PC-3 (cell line): ENCODE data around the gene ANAPC2. TPM values are rescaled to one million over a fixed set of nuclear protein-coding genes. Genes with fewer than 3 reads are reported as not detected.

Source experiments
- ATAC-seq: fragments of 200-7000 bp; cut with Tn5 transposase; 2 replicates; pipeline ENCODE4 v1.9.1; 2020; ENCODE audit warnings: mild to moderate bottlenecking, moderate library complexity
- BruUV-seq: library from RNA; stranded (reverse); fragments of 400-500 nt; replicated peaks from 2 replicates; lab custom pipeline; 2021; lab: Mats Ljungman, UMichigan
- CTCF ChIA-PET: fragments of 300-600 bp; sonication (Branson Sonifier 250); formaldehyde crosslinking; loops from one replicate; lab custom pipeline; 2022; ENCODE audit warnings: antibody characterized with exemption; lab: Charles Lee
- POLR2A ChIA-PET: fragments of 300-600 bp; sonication (Branson Sonifier 250); formaldehyde crosslinking; loops from one replicate; lab custom pipeline; 2022; ENCODE audit warnings: antibody characterized with exemption; ENCODE audit not compliant: unreplicated experiment; lab: Charles Lee
- DNase-seq: peaks from one replicate; pipeline ENCODE4 v3.0.0-alpha.2; 2015
- H2AFZ ChIP-seq: fragments of 300-600 bp; sonication (generic); 2 replicates; pipeline ENCODE4 v1.6.0; 2016; ENCODE audit warnings: antibody characterized with exemption, low read length
- H3F3A ChIP-seq: fragments of 300-600 bp; sonication (generic); one replicate; pipeline ENCODE4 v1.6.0; 2017; ENCODE audit warnings: antibody characterized with exemption, low read length, control low read depth, mild to moderate bottlenecking; ENCODE audit not compliant: unreplicated experiment
- H3K27ac ChIP-seq: fragments of 300-600 bp; sonication (generic); 2 replicates; pipeline ENCODE4 v1.5.1; 2016; ENCODE audit warnings: mild to moderate bottlenecking, low read length
- H3K27me3 ChIP-seq: fragments of 300-600 bp; sonication (generic); 2 replicates; pipeline ENCODE4 v1.6.1; 2016; ENCODE audit warnings: low read length, mixed read lengths
- H3K36me3 ChIP-seq: fragments of 300-600 bp; sonication (generic); 2 replicates; pipeline ENCODE4 v1.6.1; 2016; ENCODE audit warnings: low read depth, mixed run types, low read length, mixed read lengths
- H3K4me1 ChIP-seq: fragments of 300-600 bp; sonication (generic); 2 replicates; pipeline ENCODE4 v1.5.1; 2016; ENCODE audit warnings: low read length; ENCODE audit not compliant: insufficient read depth
- H3K4me2 ChIP-seq: fragments of 300-600 bp; sonication (generic); 2 replicates; pipeline ENCODE4 v1.6.0; 2016; ENCODE audit warnings: low read length
- H3K4me3 ChIP-seq: fragments of 300-600 bp; sonication (generic); 2 replicates; pipeline ENCODE4 v1.5.1; 2016; ENCODE audit warnings: mild to moderate bottlenecking, low read length, mixed read lengths
- H3K79me2 ChIP-seq: fragments of 300-600 bp; sonication (generic); 2 replicates; pipeline ENCODE4 v1.6.1; 2017; ENCODE audit warnings: low read length, mixed read lengths
- H3K9ac ChIP-seq: fragments of 300-600 bp; sonication (generic); 2 replicates; pipeline ENCODE4 v1.6.0; 2016; ENCODE audit warnings: mild to moderate bottlenecking, low read length
- H3K9me2 ChIP-seq: fragments of 300-600 bp; sonication (generic); replicated peaks from 2 replicates; pipeline ENCODE4 v1.6.1; 2016; ENCODE audit warnings: mixed run types, low read length, mixed read lengths
- H3K9me3 ChIP-seq: fragments of 300-600 bp; sonication (generic); 2 replicates; pipeline ENCODE4 v1.6.1; 2016; ENCODE audit warnings: low read length, mixed read lengths
- H4K20me1 ChIP-seq: fragments of 300-600 bp; sonication (generic); 2 replicates; pipeline ENCODE4 v1.6.1; 2016; ENCODE audit warnings: low read length, mixed read lengths
- EZH2 ChIP-seq: fragments of 300-600 bp; sonication (generic); IDR thresholded peaks from one replicate; pipeline ENCODE4 v1.6.1; 2017; ENCODE audit warnings: antibody characterized with exemption, mild to moderate bottlenecking, low read length; ENCODE audit not compliant: unreplicated experiment
- EZH2phosphoT487 ChIP-seq: fragments of 300-600 bp; sonication (generic); IDR thresholded peaks from 2 replicates; pipeline ENCODE4 v1.6.1; 2018; ENCODE audit warnings: mild to moderate bottlenecking, antibody characterized with exemption, low read length, borderline replicate concordance
- intact Hi-C: fragments of 100-400 bp; cut with micrococcal nuclease; formaldehyde crosslinking; loops from 2 replicates; pipeline ENCODE4 v1.9.0; 2023
- total RNA-seq: library from RNA; depleted of rRNA; stranded (reverse); fragments of >200 nt; gene quantifications from 2 replicates; pipeline ENCODE4 v1.2.3, GENCODE V29; 2014
- TF ChIP-seq, protein P1 (sequence below): fragments of 300-600 bp; sonication (generic); conservative IDR thresholded peaks from 2 replicates; pipeline ENCODE4 v1.5.1; 2017; ENCODE audit warnings: antibody characterized with exemption, low read depth, mild to moderate bottlenecking, low read length

ANAPC2 gene
- total RNA-seq, 1 experiment from 2014 or later: 21.6 TPM

DNA sequence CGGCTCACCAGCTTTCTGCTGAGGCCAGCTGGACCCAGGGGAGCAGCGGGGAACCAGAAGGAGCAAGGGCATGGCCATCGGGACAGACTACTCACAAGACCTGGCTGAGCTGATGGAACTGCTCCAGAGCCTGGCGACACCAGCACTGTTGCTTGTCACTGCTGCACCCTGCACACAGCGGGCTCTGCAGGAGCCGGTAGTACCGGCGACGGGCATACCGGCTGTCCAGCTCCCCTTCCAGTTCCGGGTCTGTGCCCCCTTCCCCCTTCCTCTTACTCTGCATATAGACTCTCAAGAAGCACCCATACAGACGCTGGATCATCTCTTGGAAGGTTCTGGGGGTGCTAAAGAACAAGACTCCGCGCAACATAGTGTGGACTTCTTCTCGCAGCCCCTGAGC is 974 bp downstream of the ANAPC2 start:
- Histone ChIP-seq H3F3A (no peaks in the 10 kb centered on the region), H3K9me3 (no peaks in the 10 kb centered on the region), H4K20me1 (peaks cover 11% of the 10 kb centered on the region), H3K36me3 (no peaks in the 10 kb centered on the region), H3K4me1 (peaks cover 25% of the 10 kb centered on the region), H2AFZ (no peak overlapping the region), H3K4me3 (peak overlapping the region; percentile 99), H3K4me2 (peak overlapping the region; percentile 96), H3K9me2 (no peaks in the 10 kb centered on the region), H3K9ac (peak overlapping the region; percentile 93), H3K27me3 (no peaks in the 10 kb centered on the region), H3K27ac (no peak overlapping the region), H3K79me2 (peaks cover 40% of the 10 kb centered on the region)
- DNase-seq: no peak
- no peak for ATAC-seq
- intact Hi-C loops: loop anchor here (5.0 kb wide), 1 partner anchor 40 kb away; the partner anchor contains the start of genes CYSRT1 and RNF224
- ChIA-PET POLR2A (no interaction called here), CTCF (no interaction called here)
- TF ChIP-seq, protein P1, sequence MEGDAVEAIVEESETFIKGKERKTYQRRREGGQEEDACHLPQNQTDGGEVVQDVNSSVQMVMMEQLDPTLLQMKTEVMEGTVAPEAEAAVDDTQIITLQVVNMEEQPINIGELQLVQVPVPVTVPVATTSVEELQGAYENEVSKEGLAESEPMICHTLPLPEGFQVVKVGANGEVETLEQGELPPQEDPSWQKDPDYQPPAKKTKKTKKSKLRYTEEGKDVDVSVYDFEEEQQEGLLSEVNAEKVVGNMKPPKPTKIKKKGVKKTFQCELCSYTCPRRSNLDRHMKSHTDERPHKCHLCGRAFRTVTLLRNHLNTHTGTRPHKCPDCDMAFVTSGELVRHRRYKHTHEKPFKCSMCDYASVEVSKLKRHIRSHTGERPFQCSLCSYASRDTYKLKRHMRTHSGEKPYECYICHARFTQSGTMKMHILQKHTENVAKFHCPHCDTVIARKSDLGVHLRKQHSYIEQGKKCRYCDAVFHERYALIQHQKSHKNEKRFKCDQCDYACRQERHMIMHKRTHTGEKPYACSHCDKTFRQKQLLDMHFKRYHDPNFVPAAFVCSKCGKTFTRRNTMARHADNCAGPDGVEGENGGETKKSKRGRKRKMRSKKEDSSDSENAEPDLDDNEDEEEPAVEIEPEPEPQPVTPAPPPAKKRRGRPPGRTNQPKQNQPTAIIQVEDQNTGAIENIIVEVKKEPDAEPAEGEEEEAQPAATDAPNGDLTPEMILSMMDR: no peak
- TF ChIP-seq EZH2phosphoT487: no peak
- TF ChIP-seq EZH2: no peak
- BruUV-seq: no TSS peak

DNA sequence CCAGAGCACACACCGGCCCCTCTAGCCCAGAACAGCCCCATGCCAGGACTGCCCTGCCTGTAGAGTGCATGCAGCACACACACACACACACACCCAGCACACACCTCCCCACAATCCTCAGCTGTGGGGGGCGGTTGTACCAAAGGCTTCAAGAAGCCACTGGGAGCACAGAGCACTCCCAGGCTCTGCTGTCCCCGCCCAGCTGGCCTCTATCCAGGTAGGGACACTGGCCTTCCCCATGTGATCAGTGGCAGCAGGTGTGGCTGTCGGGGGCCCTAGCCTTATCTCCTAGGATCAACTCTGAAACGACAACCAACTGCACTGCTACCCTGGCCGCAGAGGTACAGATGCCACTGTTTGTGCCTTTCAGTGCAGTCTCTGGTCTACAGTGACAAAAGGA is 2.0 kb downstream of the ANAPC2 start:
- Histone ChIP-seq H3K4me1 (peaks cover 25% of the 10 kb centered on the region), H3K36me3 (no peaks in the 10 kb centered on the region), H3K9me2 (no peaks in the 10 kb centered on the region), H4K20me1 (peaks cover 11% of the 10 kb centered on the region), H3K9ac (no peak overlapping the region), H3K79me2 (peaks cover 40% of the 10 kb centered on the region), H3F3A (no peaks in the 10 kb centered on the region), H2AFZ (no peak overlapping the region), H3K27me3 (no peaks in the 10 kb centered on the region), H3K9me3 (no peaks in the 10 kb centered on the region), H3K27ac (no peak overlapping the region), H3K4me3 (peak overlapping the region; percentile 99), H3K4me2 (peak overlapping the region; percentile 96)
- TF ChIP-seq EZH2phosphoT487 (no peak), EZH2 (no peak)
- TF ChIP-seq, protein P1: no peak
- no peak for DNase-seq
- no TSS peak for BruUV-seq
- intact Hi-C loops: loop anchor here (5.0 kb wide), 1 partner anchor 41 kb away; the partner anchor contains the start of genes CYSRT1 and RNF224
- CTCF ChIA-PET: no interaction called here
- POLR2A ChIA-PET: no interaction called here
- no peak for ATAC-seq

DNA sequence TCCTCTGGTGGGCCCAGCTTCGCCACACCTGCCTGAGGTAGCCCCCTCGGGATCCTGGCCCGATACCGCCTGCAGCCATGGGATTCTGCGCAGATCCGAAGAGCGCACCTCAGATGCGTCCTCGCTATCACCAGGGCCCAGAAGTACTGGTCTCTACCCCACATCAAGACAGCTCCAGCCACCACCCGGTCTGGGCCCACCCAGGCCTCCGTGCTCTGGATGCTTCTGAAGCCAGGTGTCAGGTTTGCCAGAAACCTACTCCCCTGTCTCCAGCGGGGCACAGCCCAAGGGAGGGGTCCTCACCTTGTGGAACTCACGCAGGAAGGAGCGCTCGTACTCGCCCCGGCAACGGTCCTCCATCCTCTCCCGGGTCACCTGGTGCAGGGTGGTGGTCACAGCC is 2.4 kb downstream of the ANAPC2 start:
- CTCF ChIA-PET: no interaction called here
- Histone ChIP-seq H3K4me1 (peaks cover 25% of the 10 kb centered on the region), H3F3A (no peaks in the 10 kb centered on the region), H3K4me3 (no peak overlapping the region; the same call in 1 of the 2 replicates), H3K27me3 (no peaks in the 10 kb centered on the region), H3K9me2 (no peaks in the 10 kb centered on the region), H3K9me3 (no peaks in the 10 kb centered on the region), H3K27ac (no peak overlapping the region), H2AFZ (no peak overlapping the region), H4K20me1 (peaks cover 11% of the 10 kb centered on the region), H3K9ac (no peak overlapping the region), H3K79me2 (peaks cover 40% of the 10 kb centered on the region), H3K36me3 (no peaks in the 10 kb centered on the region), H3K4me2 (peak overlapping the region; percentile 96; the same call in 1 of the 2 replicates)
- TF ChIP-seq EZH2 (no peak), EZH2phosphoT487 (no peak)
- TF ChIP-seq, protein P1: no peak
- no TSS peak for BruUV-seq
- no peak for DNase-seq
- ATAC-seq: no peak
- POLR2A ChIA-PET: no interaction called here
- intact Hi-C loops: loop anchor here (5.0 kb wide), 1 partner anchor 41 kb away; the partner anchor contains the start of genes CYSRT1 and RNF224
